ENCODE results near the gene SUCLG1.

- TF ChIP-seq EZH2phosphoT487 (IDR thresholded peaks at IDR 0.05) = no peak
- TF ChIP-seq CTCF (IDR thresholded peaks at IDR 0.05) = no peak
These were observed 23.6 kb downstream of the SUCLG1 start for GRCh38 chr2:84435345-84436025.
